ENCODE data around the gene SPP1.

SPP1 gene

GRCh38 chr4:88030565-88031310, 55.2 kb downstream of the SPP1 start:
- FAIRE-seq: no peak
- TF ChIP-seq POLR2A (IDR thresholded peaks at IDR 0.05; ENCODE audit: low read depth, low read length): no peak
- no peak for DNase-seq (ENCODE audit: insufficient read length, low spot score)

Measured in H54 (cell line).